DND-41 (cell line): ENCODE data around the gene RC3H1.

Experiments
- ATAC-seq: fragments of 200-7000 bp; cut with Tn5 transposase; 3 replicates; pipeline ENCODE4 v1.9.1; 2021; ENCODE audit warnings: low read depth; ENCODE audit not compliant: insufficient read depth
- DNase-seq: peaks from one replicate; pipeline ENCODE4 v3.0.0-alpha.2; 2020
- H2AFZ ChIP-seq: 2 replicates; pipeline ENCODE4 v1.6.0; 2012; ENCODE audit warnings: low read depth, low read length
- H3K27ac ChIP-seq: 2 replicates; pipeline ENCODE4 v1.5.1; 2012; ENCODE audit warnings: low read length, inconsistent platforms
- H3K27me3 ChIP-seq: fragments of 200-600 bp; sonication (generic); 2 replicates; pipeline ENCODE4 v1.6.0; 2012; ENCODE audit warnings: low read length, mild to moderate bottlenecking, inconsistent platforms; ENCODE audit not compliant: insufficient read depth, poor library complexity
- H3K36me3 ChIP-seq: 2 replicates; pipeline ENCODE4 v1.5.1; 2012; ENCODE audit warnings: low read length, inconsistent platforms; ENCODE audit not compliant: insufficient read depth
- H3K4me1 ChIP-seq: 2 replicates; pipeline ENCODE4 v1.5.1; 2012; ENCODE audit warnings: mild to moderate bottlenecking, low read length; ENCODE audit not compliant: insufficient read depth
- H3K4me2 ChIP-seq: 2 replicates; pipeline ENCODE4 v1.6.0; 2012; ENCODE audit warnings: mild to moderate bottlenecking, moderate library complexity, low read length, inconsistent platforms; ENCODE audit not compliant: insufficient read depth
- H3K4me3 ChIP-seq, 2 experiments: fragments of 200-600 bp in 1 of 2; shearing (Covaris generic) in 1 of 2; 2 replicates each; pipeline ENCODE4 v1.5.1; 2012 to 2016; ENCODE audit warnings: inconsistent platforms in 2 of 2, low read length in 2 of 2, mild to moderate bottlenecking in 2 of 2, low read depth in 1 of 2, moderate library complexity in 1 of 2
- H3K79me2 ChIP-seq: 2 replicates; pipeline ENCODE4 v1.6.0; 2012; ENCODE audit warnings: low read length, inconsistent platforms; ENCODE audit not compliant: insufficient read depth
- H3K9ac ChIP-seq: 2 replicates; pipeline ENCODE4 v1.6.0; 2012; ENCODE audit warnings: low read depth, mild to moderate bottlenecking, inconsistent platforms, low read length, moderate library complexity
- H3K9me3 ChIP-seq: 2 replicates; pipeline ENCODE4 v1.5.1; 2012; ENCODE audit warnings: low read length, moderate library complexity, mild to moderate bottlenecking, inconsistent platforms; ENCODE audit not compliant: insufficient read depth, severe bottlenecking
- H4K20me1 ChIP-seq: 2 replicates; pipeline ENCODE4 v1.6.0; 2012; ENCODE audit warnings: low read length; ENCODE audit not compliant: insufficient read depth
- EZH2 ChIP-seq: IDR thresholded peaks from 3 replicates; pipeline ENCODE4 v1.6.1; 2012; ENCODE audit warnings: borderline replicate concordance, low read depth, mild to moderate bottlenecking, moderate library complexity, low read length, inconsistent platforms; ENCODE audit not compliant: severe bottlenecking
- TF ChIP-seq, protein P1 (sequence below): IDR thresholded peaks from 2 replicates; pipeline ENCODE4 v1.5.1; 2012; ENCODE audit warnings: borderline replicate concordance, low read length, moderate library complexity, mild to moderate bottlenecking; ENCODE audit not compliant: poor library complexity, severe bottlenecking; ENCODE audit errors: extremely low read depth

RC3H1 gene

GRCh38 chr1:173925306-173926242, 96.6 kb downstream of the RC3H1 start:
- Histone ChIP-seq H3K4me3 (no peak overlapping the region), H3K4me1 (no peaks in the 10 kb centered on the region), H3K9ac (no peak overlapping the region), H3K36me3 (no peaks in the 10 kb centered on the region), H3K79me2 (no peaks in the 10 kb centered on the region), H3K27ac (no peak overlapping the region), H3K4me2 (no peak overlapping the region), H3K9me3 (no peaks in the 10 kb centered on the region), H3K27me3 (no peaks in the 10 kb centered on the region), H4K20me1 (no peaks in the 10 kb centered on the region), H2AFZ (no peak overlapping the region)
- TF ChIP-seq EZH2: no peak
- TF ChIP-seq, protein P1, sequence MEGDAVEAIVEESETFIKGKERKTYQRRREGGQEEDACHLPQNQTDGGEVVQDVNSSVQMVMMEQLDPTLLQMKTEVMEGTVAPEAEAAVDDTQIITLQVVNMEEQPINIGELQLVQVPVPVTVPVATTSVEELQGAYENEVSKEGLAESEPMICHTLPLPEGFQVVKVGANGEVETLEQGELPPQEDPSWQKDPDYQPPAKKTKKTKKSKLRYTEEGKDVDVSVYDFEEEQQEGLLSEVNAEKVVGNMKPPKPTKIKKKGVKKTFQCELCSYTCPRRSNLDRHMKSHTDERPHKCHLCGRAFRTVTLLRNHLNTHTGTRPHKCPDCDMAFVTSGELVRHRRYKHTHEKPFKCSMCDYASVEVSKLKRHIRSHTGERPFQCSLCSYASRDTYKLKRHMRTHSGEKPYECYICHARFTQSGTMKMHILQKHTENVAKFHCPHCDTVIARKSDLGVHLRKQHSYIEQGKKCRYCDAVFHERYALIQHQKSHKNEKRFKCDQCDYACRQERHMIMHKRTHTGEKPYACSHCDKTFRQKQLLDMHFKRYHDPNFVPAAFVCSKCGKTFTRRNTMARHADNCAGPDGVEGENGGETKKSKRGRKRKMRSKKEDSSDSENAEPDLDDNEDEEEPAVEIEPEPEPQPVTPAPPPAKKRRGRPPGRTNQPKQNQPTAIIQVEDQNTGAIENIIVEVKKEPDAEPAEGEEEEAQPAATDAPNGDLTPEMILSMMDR: no peak
- no peak for DNase-seq
- no peak for ATAC-seq

DNA sequence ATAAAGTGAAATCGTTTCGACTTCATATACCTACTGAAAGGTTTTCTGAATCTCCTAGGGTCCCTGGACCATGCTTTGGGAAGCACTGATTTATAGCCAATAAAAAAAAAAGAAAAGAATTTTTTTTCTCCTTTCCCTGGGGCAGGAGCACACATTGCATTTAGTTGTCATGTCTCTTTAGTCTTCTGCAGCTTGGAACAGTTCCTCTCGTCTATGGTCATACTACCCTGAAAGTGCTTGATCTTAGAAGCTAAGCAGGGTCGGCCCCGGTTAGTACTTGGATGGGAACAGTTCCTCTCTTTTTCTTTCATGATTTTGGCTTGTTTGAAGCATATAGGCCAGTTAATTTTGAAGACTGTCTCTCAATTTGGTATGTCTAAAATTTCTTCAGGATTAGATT, 101.3 kb downstream of the RC3H1 start:
- no peaks in the 10 kb centered on the region for H3K36me3 ChIP-seq
- H3K4me3 ChIP-seq: no peak overlapping the region
- H2AFZ ChIP-seq: no peak overlapping the region
- no peak overlapping the region for H3K4me2 ChIP-seq
- no peak for DNase-seq
- TF ChIP-seq EZH2: no peak
- TF ChIP-seq, protein P1: no peak
- no peak for ATAC-seq
- no peak overlapping the region for H3K27ac ChIP-seq
- no peaks in the 10 kb centered on the region for H4K20me1 ChIP-seq
- H3K9me3 ChIP-seq: no peaks in the 10 kb centered on the region
- no peaks in the 10 kb centered on the region for H3K4me1 ChIP-seq
- H3K79me2 ChIP-seq: no peaks in the 10 kb centered on the region
- no peaks in the 10 kb centered on the region for H3K27me3 ChIP-seq
- no peak overlapping the region for H3K9ac ChIP-seq

DNA sequence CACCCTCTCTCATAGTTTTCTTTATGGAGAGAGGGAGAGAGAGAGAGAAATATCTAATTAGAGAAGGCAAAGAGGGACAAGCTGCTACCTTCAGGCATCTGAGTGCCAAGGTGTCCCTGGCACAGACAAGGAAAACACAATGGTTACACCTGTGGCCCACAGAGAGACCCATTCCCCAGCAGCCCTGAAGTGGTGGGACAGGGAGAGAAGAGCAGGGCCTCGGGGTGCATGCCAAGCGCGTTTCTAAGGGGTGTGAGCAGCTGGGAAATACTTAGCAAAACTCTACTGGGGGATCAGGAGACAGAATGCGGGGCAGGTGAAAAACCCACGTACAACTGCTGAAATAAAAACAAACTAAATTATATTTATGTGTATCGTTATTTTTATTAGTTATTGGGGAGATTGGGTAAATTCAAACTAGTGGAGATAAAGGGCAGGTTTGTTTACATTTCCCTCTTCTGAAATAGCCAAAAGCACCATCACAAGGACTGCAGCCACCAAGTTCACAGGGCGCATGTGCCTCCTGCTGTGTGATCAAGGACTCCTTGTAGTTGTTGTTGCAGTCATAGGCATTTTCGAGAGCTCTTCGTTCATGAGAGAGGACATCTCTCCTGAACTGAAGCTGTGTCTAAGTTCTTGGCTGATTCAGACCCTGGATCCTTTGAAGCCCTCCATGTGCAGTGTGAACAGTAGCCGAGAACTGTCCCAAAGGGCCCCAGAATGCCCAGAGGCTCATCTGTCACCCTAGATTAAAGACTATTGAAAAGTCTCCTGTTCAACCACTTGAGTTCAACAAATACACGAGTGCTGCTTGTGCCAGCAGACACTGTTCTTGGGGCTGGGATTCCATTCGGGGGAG, 104.3 kb downstream of the RC3H1 start:
- no peaks in the 10 kb centered on the region for H4K20me1 ChIP-seq
- no peaks in the 10 kb centered on the region for H3K27me3 ChIP-seq
- TF ChIP-seq, protein P1: no peak
- TF ChIP-seq EZH2: no peak
- H3K79me2 ChIP-seq: no peaks in the 10 kb centered on the region
- H3K4me3 ChIP-seq: no peak overlapping the region
- no peaks in the 10 kb centered on the region for H3K9me3 ChIP-seq
- H3K4me2 ChIP-seq: no peak overlapping the region
- H3K4me1 ChIP-seq: no peaks in the 10 kb centered on the region
- H3K9ac ChIP-seq: no peak overlapping the region
- no peaks in the 10 kb centered on the region for H3K36me3 ChIP-seq
- H3K27ac ChIP-seq: no peak overlapping the region
- no peak overlapping the region for H2AFZ ChIP-seq
- DNase-seq (no peak), ATAC-seq (no peak)
